ENCODE results near the gene TCHH. TPM values are rescaled to one million over a fixed set of nuclear protein-coding genes. Genes with fewer than 3 reads are reported as not detected.

The TCHH gene
- total RNA-seq, 2 donors from 2014 or later: 0.91 TPM; not detected in 1

- intact Hi-C loops (cut with DNase I): no loop called here
- H3K9me3 ChIP-seq: no peaks in the 10 kb centered on the region
- no peak overlapping the region for H3K4me3 ChIP-seq
- WGBS: 22% methylated on average over 13 of the region's 13 CpGs
- no peak overlapping the region for H3K27ac ChIP-seq
- peaks cover 8% of the 10 kb centered on the region for H3K4me1 ChIP-seq (replicated peaks)
- H3K27me3 ChIP-seq (replicated peaks; ENCODE audit: insufficient read depth): no peaks in the 10 kb centered on the region
- TF ChIP-seq POLR2AphosphoS5 (IDR thresholded peaks at IDR 0.05): no peak
- TF ChIP-seq POLR2A (IDR thresholded peaks at IDR 0.05): no peak
- no peak for TF ChIP-seq CTCF (IDR thresholded peaks at IDR 0.05)
- DNase-seq (ENCODE audit: low spot score): no peak
- H3K36me3 ChIP-seq: no peaks in the 10 kb centered on the region
Measured at GRCh38 chr1:152112885-152113432, 2.3 kb downstream of the TCHH start.

GRCh38 chr1:152112101-152112884, 3.0 kb downstream of the TCHH start:
- WGBS: 2% methylated on average over 53 of the region's 53 CpGs
- no peaks in the 10 kb centered on the region for H3K9me3 ChIP-seq
- peak overlapping the region in 1 of 2 donors; percentile 12 for H3K4me3 ChIP-seq
- H3K4me1 ChIP-seq (replicated peaks): peaks cover 8% of the 10 kb centered on the region
- no peak for DNase-seq (ENCODE audit: low spot score)
- TF ChIP-seq POLR2AphosphoS5 (IDR thresholded peaks at IDR 0.05) (no peak), POLR2A (IDR thresholded peaks at IDR 0.05) (no peak), CTCF (IDR thresholded peaks at IDR 0.05) (no peak)
- H3K36me3 ChIP-seq: no peaks in the 10 kb centered on the region
- H3K27me3 ChIP-seq (replicated peaks; ENCODE audit: insufficient read depth): no peaks in the 10 kb centered on the region
- intact Hi-C loops (cut with DNase I): no loop called here
- no peak overlapping the region for H3K27ac ChIP-seq

- intact Hi-C loops (cut with DNase I): no loop called here
- Histone ChIP-seq H3K27ac (no peak overlapping the region), H3K27me3 (replicated peaks; ENCODE audit: insufficient read depth) (no peaks in the 10 kb centered on the region), H3K4me3 (peak overlapping the region in 1 of 2 donors; percentile 30), H3K4me1 (replicated peaks) (peaks cover 8% of the 10 kb centered on the region), H3K36me3 (no peaks in the 10 kb centered on the region), H3K9me3 (no peaks in the 10 kb centered on the region)
- under 1% methylated on average over 44 of the region's 44 CpGs for WGBS
- TF ChIP-seq POLR2A (IDR thresholded peaks at IDR 0.05) (no peak), CTCF (IDR thresholded peaks at IDR 0.05) (no peak)
- no peak for DNase-seq (ENCODE audit: low spot score)
Measured at GRCh38 chr1:152111515-152111968, 3.7 kb downstream of the TCHH start.

- WGBS: under 1% methylated on average over 60 of the region's 60 CpGs
- DNase-seq (ENCODE audit: low spot score): no peak
- Histone ChIP-seq H3K9me3 (no peaks in the 10 kb centered on the region), H3K27ac (no peak overlapping the region), H3K4me3 (peak overlapping the region; percentile 16 to 30), H3K27me3 (replicated peaks; ENCODE audit: insufficient read depth) (no peaks in the 10 kb centered on the region), H3K36me3 (no peaks in the 10 kb centered on the region), H3K4me1 (replicated peaks) (peaks cover 8% of the 10 kb centered on the region)
- TF ChIP-seq CTCF (IDR thresholded peaks at IDR 0.05) (no peak), POLR2A (IDR thresholded peaks at IDR 0.05) (no peak), POLR2AphosphoS5 (IDR thresholded peaks at IDR 0.05) (no peak)
- intact Hi-C loops (cut with DNase I): no loop called here
Measured at GRCh38 chr1:152110860-152111514, 4.3 kb downstream of the TCHH start.

Measured in prostate gland (tissue), 2 donors.